KG1 (cell line): Measurements from ENCODE around the gene SRGAP2B.
"Not testable (repeated sequence)": the region's sequence is repeated elsewhere in the genome, so short reads cannot be mapped to it uniquely, and the experiment has no call there.

Source experiments
- DNase-seq: peaks from one replicate; lab custom pipeline; 2025; lab: John Stamatoyannopoulos, UW

The SRGAP2B gene

DNA sequence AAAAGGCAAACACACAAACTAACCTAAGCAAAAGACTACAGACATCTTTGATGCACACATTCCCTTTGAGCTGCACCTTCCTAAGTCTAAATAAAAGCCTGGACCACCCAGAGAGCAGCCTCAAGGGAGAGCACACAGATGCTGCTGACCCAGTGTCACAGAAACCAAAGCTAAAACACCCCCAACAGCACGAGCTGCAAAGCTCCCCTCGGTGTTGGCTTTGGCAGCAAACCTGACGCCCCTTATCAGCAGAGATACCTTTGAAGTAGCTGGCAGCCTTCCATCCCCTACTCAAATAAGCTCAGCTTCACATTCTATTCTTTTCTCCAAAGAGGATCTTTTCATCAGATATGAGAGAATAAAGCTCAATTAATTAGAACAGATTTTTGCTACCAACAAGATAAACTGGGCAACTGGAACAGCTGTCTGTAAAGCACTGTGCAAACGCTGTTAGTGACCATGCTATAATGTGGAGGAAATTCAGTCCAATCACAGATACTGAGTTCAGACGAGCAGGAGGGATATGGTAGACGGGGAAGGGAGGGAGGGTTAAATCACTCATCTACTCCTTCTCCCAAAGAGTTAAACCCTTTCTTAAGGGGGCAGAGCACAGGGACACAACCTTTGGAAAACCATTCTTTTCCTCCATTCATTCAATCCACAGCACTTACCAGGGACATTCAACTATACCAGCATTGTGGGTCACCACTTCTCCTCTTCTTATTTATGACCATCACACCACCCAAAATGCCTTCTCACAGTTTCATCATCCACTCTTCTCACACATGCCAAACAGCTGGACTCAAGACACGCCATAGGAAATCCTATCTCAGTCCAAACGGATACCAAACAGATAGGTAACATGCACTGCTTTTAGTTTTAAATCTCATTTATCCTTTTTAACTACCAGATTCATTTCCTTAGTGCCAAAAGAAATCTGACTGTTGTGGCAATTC is 148.3 kb downstream of the SRGAP2B start:
- DNase-seq = not testable (repeated sequence)

DNA sequence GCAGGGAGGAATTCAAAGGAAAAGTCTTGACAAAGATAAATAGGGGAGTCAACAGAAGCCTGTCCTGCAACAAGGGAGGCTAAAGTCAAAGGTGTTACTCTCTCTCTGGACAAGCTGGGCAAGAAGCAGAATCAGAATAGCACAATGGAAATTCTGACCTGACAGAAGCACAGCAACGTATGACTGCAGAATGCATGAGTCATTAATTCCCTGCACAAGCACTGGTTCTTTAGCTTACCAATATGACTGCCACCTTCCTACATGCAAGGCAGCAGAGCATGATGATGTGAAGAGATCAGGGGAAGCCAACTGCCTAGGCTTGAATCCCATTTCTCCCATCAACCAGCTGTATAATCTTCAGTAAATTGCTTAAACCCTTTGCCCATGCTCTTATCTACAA is 153.4 kb downstream of the SRGAP2B start:
- DNase-seq = not testable (repeated sequence)

DNA sequence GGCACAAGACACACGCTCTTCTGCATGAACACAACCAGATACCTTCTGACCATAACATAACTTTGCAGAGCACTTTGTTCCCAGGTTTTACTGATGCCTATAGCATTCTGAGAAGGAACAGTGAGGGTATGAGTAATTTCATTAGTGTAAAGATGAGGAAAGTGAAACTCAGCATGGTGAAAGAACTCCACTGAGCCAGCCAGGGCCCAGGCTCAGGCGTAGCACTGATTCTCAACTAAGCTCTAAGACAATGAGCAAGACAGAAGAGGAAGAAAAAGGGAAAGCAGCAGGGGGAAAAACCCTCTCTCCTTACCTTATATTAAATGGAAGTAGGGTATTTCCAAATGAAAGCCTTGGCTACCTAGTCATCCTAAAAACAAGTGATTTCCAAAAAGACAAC is 155.1 kb downstream of the SRGAP2B start:
- DNase-seq = not testable (repeated sequence)

DNA sequence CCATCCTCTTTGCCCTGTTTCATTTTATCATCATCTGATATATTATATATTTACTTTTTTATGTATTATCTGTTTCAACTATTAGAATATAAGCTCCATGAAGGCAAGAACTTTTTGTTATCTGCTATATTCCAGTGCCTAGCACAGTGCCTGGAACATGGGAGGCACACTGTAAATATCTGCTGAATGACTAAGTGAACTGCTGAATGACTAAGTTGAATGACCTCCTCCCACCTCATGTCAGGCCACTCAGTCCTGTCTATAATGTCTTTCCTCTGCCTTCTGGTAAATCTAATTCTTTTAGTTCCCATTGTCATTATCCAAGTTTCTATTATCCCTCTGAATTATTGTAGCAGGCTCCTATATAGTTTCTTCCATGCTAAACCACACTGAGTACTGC is 156.5 kb downstream of the SRGAP2B start:
- not testable (repeated sequence) for DNase-seq

DNA sequence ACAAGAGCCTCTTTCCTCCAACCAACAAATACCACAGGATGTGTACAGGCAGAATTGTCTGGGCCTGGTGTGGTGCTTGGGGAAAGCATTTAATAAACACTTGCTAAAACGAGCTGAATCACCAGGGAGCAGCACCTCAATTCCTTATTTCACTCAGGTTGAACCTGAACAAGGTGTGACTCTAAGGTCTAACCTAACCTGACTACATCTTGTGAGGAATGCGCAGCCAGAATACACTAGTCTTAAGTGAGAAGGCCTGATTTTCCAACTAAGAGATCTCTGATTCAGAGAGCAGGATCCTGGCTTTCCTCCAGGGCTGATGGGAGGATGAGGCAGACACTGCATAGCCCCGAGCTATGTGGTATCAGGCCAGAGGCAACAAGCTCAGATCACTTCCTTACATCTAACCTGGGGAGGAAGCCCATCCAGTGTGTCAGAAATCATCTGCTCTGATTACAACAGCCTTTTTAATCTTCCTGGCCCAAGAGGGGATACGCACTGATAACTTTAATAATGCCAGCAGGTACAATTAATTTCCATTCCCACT is 158.9 kb downstream of the SRGAP2B start:
- not testable (repeated sequence) for DNase-seq

DNA sequence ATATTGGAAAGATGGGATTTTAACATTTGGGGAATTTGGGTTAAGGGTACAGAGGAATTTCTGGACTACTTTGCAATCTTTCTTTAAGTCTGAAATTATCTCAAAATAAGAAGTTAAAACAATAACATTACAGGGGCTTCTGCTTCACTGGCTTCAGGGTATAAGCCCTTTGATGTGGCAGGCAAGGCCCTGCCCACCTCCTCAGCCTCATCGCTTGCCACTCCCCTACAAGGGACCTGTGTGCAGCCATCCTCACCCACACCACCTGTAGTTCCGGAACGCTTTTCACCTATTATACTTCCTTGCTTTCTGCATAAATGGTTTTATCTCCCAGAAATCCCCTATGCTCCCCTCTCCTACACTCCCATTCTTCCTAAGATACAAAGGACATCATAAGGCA is 159.8 kb downstream of the SRGAP2B start:
- not testable (repeated sequence) for DNase-seq

DNA sequence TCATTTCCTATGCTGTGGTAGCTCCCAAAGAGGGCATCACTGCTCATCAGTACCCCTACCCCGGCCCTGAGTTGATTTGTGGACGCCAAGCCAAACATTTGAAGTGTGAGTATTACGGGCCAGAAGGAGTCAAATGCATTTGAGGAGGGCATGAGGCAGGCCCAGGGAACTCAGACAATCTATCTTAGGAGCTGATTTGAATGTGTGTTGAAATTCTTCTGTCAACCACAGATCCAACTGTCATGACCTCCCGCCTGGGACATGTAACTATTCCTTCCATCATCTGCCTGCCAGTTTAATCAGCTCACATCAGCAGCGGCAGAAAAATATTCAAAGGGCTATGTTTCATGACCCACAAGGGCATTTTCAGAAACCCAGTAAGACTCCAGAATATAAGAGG is 162.1 kb downstream of the SRGAP2B start:
- DNase-seq = not testable (repeated sequence)

DNA sequence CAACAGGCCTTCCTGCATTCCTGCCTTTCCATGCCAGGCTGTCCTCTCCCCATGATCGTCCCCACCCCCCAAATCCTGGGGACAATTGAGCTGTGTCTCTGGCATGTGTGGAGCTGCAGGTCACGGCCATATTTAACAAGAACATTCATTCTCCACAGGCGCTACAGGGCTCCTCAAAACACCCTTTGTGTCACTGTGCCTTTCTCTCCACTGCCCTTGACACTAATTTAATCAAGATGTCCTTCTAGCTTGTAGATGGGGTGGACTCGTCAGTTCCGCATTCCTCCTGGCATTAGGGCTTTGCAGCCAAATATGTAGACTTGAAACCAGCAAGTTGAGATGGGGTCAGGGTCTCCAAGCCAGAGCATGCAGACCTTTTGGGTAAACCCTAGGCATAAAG is 163.0 kb downstream of the SRGAP2B start:
- DNase-seq = not testable (repeated sequence)

DNA sequence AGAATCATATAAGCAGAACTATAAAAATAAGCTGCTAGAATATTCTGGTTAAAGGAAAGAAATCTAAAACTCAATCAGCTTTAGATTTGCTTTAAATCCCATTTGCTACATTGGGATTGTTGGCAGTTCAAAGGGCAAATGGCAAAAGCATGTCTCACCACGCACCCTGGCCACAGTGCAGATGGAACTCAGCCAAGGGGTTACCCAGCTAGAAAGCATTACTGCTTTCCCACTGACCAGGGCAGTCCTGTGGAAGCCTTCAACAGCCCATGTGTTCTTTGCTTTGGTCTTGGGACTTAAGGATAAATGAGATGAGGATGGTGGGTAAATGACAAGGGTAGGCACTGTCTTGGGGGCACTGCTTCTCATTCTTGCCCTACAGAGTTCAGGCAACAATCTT is 163.6 kb downstream of the SRGAP2B start:
- DNase-seq = not testable (repeated sequence)

DNA sequence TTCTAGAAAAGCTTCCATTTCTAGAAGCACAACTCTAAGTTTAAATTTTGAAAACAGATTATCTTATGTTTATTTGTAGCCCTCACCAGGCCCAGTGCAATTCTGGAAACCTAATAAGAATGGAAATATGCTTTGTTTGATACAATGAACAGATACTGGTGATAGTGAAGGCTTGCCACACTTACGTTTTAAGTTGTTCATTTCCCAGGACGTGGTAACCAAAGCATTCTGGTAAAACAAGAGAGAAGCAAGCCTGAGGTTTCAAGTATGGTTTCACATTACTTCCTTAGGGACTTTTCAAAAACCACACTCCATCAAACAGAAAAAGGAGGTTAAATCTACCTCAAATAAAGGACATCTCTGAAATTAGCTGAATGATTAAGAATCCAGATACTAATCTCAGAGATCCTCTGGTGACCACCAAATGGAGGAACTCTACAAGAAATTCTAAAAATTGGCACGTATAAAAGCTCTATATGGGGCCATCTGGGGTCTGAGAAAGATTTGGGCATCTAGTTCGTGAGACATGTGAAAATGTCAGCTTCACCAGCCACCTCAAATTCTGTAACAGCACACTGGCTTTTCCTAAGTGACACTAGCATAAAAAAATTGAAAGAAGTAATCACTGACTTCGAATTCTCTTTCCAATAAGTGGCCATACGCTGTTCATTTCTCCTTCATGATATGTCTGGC is 164.9 kb downstream of the SRGAP2B start:
- not testable (repeated sequence) for DNase-seq

DNA sequence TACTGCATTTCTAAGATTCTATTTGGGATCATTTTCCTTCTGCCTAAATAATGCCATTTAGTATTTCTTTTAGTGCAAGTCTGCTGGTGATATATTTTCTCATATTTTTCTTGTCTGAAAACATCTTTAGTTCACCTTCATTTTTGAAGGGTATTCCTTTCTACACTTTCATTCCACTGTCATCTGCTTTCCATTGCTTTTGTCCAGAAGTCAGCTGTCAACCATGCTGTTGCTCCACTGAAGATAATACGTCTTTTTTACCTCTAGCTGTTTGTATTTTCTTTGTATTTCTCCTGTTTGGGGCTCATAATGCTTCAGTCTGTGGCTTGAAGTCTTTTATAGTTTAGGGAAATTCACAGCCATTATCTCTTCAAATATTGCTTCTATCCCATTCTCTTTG is 167.8 kb downstream of the SRGAP2B start:
- not testable (repeated sequence) for DNase-seq

DNA sequence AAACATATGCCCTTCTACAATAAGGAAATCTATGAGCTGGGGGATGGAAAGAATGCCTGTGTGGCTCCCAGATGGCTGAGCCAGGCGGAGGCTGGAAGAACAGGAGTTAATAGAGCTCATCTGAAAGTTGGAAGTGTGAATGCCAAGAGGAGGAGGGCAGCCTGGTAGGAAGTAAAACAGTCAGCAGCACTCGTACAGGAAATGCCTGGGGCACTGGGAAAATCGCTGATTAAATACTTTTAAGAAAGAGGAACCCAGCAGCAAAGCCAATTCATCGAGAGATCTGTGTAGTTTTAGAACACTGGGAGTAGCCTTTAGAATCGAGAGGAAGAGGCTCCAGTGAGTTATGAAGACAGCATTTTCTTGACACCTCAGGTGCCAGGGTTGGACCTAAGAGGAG is 171.5 kb downstream of the SRGAP2B start:
- not testable (repeated sequence) for DNase-seq

DNA sequence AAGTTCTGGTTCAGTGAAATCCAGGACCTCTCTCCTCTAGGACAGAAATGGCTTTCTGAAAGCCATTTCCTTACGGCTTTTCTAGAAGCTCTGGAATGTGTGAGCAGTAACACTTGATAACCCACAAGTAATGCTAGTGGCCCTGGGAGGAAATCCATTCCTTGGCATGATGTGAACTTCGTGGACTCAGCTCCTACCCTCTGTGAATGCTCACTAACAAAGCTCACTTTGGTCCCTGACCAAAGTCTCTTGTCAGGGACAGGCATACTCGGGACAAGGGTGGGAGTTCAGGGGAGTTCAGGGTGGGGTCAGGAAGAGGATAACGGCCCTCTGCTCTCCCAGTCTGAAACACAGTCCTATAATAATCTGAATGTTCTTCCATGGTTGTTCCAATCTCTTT is 172.3 kb downstream of the SRGAP2B start:
- not testable (repeated sequence) for DNase-seq

DNA sequence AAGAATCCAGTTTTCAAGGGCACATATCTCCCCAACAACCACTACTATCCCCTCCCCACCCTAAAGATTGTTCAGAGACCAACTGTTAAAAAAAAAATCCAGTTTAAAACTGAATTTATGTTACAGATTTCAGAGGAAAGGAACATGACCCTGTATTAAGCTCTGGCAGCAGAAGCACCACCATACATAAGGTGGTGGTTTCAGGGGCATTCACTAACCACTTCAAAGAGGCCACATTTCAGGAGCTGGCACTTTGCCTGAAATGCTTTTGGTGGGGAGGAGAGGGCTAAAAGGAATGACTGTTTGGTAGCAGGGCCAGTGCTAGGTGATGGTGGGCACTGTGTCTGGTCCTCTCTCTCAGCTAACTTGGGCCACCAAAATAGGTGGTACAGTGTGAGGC is 176.0 kb downstream of the SRGAP2B start:
- not testable (repeated sequence) for DNase-seq

DNA sequence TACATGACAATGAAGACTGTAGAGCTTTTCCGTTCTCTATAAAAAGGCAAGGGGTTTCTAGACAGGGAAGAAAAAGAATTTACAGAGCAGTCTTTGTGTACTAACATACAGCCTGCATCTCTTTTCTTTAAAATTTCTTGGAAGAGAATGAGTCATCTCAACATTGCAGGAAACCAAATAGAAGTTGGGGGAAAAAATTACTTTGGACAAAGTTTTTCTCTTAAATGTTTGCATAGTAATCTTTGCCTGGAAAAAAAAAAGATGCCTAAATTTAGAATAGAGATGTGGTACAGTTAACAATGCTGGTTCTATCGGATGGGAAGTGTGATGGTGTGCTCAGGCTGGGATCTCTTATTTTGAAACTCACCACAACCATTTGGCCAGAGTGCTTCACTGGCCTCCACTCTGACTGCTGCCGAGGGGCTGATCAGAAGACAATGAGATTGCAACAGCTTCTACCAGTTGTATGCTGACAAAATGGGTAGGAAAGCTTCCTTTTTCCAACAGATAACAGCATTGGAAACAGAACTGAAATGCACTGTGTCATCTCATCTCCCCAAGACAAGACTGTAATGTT is 177.0 kb downstream of the SRGAP2B start:
- DNase-seq = not testable (repeated sequence)

DNA sequence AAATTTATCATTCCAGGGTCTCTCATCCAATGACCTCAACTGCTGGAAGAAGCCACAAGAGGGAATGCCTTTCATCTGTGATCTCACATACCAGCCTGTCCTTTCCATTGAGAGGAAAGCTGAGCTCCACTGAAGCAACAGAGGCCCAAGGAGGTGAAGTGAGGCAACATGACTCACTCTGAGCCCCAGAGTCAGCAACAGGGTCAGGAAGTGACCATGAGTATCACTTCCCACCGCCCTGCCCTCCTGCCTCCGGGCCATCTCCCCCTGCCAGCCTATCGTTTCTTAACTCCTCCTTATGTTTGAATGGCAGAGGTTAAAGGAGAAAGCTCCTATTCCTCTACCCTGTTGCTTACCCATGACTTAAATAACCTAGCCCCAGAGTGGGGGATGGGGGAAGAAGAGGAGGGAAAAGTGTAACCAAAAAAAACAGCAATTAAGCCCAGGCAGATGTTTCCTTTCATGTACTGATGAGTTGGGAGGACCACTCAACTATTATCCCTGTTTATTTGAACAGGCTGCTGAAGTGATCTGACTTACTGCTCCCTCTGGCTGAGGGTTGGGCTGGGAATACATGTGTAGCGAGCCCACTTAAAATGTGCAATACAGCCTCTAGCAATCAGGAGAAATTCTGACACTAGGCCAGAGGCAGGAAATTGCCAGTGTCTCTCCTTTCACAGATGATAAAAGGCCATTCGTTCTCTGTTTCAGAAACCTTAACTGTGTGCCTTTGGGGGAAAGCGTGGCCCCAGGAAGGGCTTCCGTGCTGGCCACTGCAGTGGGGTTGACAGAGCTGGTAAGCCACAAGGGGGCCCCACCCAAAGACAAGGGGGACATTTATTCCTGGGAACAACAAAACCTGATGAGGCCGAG is 177.7 kb downstream of the SRGAP2B start:
- DNase-seq = not testable (repeated sequence)

DNA sequence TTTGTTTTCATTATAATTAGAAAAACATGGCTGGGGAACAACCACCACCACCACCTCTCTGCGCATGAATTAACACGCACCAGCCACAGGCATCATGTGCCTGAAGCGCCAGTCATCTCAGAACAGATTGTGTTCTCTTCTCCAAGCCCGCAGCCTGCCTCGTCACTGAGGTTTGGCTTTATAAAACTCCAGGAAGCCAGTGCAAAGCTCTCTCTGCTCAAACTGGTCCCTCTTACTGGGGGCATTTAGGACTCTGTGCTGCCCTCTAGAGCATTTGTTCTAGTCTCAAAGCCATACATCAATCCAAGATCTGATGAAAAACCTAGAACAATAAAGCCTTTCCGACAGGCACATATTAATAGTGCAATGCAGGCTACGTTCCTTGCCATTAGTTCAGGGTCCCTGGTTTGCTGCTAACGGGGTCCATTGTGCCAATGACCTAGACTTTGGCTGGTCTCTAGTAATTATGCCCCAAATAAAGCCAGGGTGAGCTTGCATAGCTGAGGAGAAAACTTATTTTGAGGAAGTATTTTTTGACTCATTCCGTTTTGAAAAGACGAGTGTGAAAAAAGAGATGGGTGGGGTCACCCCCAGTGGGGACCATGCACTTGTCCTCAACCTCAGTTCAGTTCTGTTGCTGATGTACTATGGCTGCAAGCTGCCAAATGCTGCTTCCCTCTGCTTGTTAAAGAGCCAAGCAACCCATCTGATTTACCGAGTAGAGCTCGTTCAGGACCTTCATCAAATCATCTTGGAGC is 181.0 kb downstream of the SRGAP2B start:
- DNase-seq = not testable (repeated sequence)

DNA sequence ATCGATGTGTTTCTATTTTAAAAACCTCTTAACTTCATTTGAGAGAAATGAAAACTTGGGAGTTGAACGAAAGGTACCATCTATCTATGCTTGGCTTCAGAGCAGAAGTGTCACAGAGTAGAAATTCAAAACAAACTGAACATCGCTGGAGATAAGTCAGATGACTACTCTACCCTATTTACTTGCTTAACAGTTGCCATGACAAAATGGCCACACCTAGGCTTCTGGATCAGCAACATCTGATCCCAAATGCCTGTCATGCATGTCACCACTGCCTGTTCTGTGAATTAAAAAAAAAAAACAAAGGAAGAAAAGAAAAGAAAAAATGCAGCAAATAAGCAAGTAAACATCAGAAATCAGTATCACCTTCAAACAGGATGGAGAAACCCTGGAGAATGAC is 181.7 kb downstream of the SRGAP2B start:
- not testable (repeated sequence) for DNase-seq

DNA sequence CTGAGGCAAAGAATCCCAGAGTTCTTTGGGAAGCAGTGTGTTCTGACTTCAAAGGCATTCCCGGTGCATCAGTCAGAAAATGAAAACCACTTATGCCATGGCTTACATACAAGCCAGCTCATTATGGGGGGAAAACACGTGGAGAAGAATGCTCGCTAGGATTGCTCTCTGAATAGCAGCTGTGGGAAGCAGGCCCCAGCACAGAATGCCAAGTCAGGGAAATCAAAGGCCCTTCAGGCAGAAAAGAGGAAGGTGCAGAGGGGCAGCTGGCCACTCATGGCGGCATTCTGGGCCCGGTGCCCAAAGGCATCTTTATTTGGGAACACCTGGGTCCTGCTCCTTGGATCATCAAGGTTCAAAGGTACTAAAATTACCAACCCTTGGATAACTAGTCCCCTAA is 184.4 kb downstream of the SRGAP2B start:
- DNase-seq = not testable (repeated sequence)

DNA sequence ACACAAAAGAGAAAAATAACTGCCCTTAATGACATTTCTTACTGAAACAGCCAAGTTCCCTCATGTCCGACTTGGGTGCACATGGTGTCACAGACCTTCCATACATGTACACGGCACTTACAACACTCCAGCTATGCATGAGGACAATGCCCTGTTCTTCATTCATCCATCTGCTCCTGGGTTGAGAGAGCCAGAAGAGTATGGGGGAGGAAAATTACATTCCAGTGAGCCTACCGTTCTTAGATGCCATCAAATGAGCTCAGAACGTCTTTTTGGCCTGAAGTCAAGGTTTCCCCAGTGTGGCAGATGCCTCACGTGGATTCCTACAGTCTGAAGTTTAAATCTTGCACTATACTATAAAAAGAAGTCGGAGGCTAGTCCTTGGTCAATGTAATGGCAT is 194.3 kb downstream of the SRGAP2B start:
- not testable (repeated sequence) for DNase-seq
